Psoas muscle (tissue), 8 donors: Measurements from ENCODE around the gene PGC. TPM values are rescaled to one million over a fixed set of nuclear protein-coding genes. Genes with fewer than 3 reads are reported as not detected.

Source experiments
- ATAC-seq, 4 donors: fragments of 200-7000 bp; cut with Tn5 transposase; one replicate each; pipeline ENCODE4 v1.9.1; 2020; ENCODE audit warnings: moderate library complexity in 3 of 4, mild to moderate bottlenecking in 2 of 4
- DNase-seq, 2 donors: peaks; one replicate each; pipeline ENCODE4 v3.0.0-alpha.2; 2020
- H3K27ac ChIP-seq: fragments of 200-600 bp; one replicate; pipeline ENCODE4 v1.8.0; 2022
- H3K27me3 ChIP-seq, 3 donors: fragments of 200-600 bp in 1 of 3; one replicate each; pipeline versions ENCODE4 v1.6.1 to v1.8.0; 2013 to 2022; ENCODE audit warnings: low read length in 2 of 3, mild to moderate bottlenecking in 2 of 3, moderate library complexity in 1 of 3; ENCODE audit not compliant: insufficient read depth in 3 of 3
- H3K36me3 ChIP-seq, 2 donors: fragments of 200-600 bp in 1 of 2; one replicate each; pipeline versions ENCODE4 v1.6.1 to v1.8.0; 2013 to 2022; ENCODE audit warnings: low read depth in 1 of 2, mild to moderate bottlenecking in 1 of 2, moderate library complexity in 1 of 2; ENCODE audit not compliant: insufficient read depth in 1 of 2
- H3K4me1 ChIP-seq: fragments of 200-600 bp; one replicate; pipeline ENCODE4 v1.8.0; 2022
- H3K4me3 ChIP-seq: fragments of 200-600 bp; one replicate; pipeline ENCODE4 v1.8.0; 2022; ENCODE audit warnings: mild to moderate bottlenecking
- H3K9me3 ChIP-seq: fragments of 200-600 bp; one replicate; pipeline ENCODE4 v1.8.0; 2022
- CTCF ChIP-seq: fragments of 200-600 bp; IDR thresholded peaks from one replicate; pipeline ENCODE4 v1.8.0; 2022; ENCODE audit warnings: antibody characterized with exemption
- WGBS, 3 donors: extraction: QIAGEN DNeasy Blood & Tissue Kit; methylation state at CpG; one replicate each; pipeline versions ENCODE4 v1.1.6 to v1.1.7; 2013; 5-methylcytosine and 5-hydroxymethylcytosine counted together
- intact Hi-C, 2 donors: fragments of 100-400 bp; cut with DNase I; formaldehyde crosslinking; loops; one replicate each; pipeline versions ENCODE4 v1.11.0 to v1.14.2; 2022
- polyA plus RNA-seq, 3 donors: library from polyadenylated mRNA; stranded (reverse); fragments of 200-250 nt; gene quantifications; one replicate each; pipeline ENCODE4 v1.2.3, GENCODE V29; 2013
- total RNA-seq, 4 donors: library from RNA; stranded (reverse); fragmentation: NEBNext Ultra II Directional in 2 of 4; extraction: Animal tissue kit (Norgen Biotek cat#: 25700) in 2 of 4; gene quantifications; one replicate each; pipeline versions ENCODE4 v1.2.1 to v1.2.4, GENCODE V29; 2021 to 2023
- donor health status: healthy with polysubstance abuse.
- donor health status: DM: no; HTN: no; CAD: no; lungs with moderate emphysema.
- donor health status: Bipolar disorder and iron deficiency.
- donor health status: healthy.
- donor health status: DM: yes; HTN: yes; CAD: no.
- donor health status: DM: no; HTN: no; CAD: no.
- donor health status: DM: no; HTN: no; CAD: no.
- donor health status: DM: yes; HTN: yes; CAD: no.

Gene PGC
- total and polyA plus RNA-seq, 7 donors, result 0.48 to 1.0 TPM; not detected in 5

DNA sequence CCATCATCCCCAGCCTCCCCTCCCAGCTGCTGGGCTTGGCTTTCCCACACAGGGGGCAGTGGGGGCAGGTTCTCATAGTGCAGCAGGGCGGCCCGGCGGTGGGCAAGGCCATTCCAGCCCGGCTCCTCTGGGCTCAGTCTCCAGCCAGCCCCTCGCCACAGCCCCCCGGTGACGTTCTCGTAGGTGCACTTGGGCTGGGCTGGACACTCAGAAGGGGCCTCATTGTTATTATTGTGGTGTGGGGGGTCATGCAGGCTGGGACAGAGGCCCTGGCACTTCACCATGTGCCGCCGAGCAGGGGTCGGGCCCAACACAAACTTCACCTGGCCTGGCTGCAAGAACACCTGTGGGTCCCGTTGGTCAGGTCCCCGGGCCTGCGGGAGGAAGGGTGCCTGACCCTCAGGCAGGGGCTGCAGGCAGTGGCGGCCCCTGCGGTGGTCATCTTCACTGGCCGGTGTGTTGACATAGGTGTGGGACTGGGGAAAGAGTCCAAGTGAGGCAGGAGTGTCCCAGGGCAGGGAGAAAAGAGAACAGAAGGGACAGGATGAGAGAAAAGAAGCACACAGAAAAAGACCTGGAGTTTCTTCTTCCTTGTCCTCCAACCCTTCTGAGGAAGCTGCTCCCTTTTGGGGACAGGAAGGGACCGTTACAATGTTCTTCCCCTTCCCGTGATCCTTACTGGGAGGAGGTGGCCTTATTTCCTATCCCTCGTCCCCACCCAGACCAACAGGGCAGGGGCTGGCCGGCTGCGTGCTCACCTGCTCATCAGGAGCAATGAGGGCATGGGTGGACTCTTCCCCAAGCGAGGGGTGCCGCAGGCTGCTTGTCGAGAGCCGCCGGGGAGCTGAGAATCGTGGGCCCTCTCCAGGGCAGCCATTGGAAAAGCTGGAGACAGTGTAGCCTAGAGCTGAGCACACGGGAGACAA is 24.1 kb upstream of the PGC start:
- no peak for ATAC-seq
- intact Hi-C loops, result loop anchor here in 1 of 2 donors (10.0 kb wide), 1 partner anchor 67 kb away; no protein-coding TSS in a partner anchor
- H3K9me3 ChIP-seq, result no peaks in the 10 kb centered on the region
- 87 to 90% (median 89%) methylated on average over 29 of the region's 29 CpGs for WGBS, 3 donors
- H3K27me3 ChIP-seq, result no peaks in the 10 kb centered on the region
- TF ChIP-seq CTCF, result no peak
- no peak overlapping the region for H3K27ac ChIP-seq
- H3K4me1 ChIP-seq, result no peaks in the 10 kb centered on the region
- no peak overlapping the region for H3K4me3 ChIP-seq
- H3K36me3 ChIP-seq, result peaks cover 11 to 65% of the 10 kb centered on the region in 2 donors
- DNase-seq, result no peak

- H3K9me3 ChIP-seq, result no peaks in the 10 kb centered on the region
- H3K27me3 ChIP-seq, result no peaks in the 10 kb centered on the region
- 85 to 94% (median 87%) methylated on average over 26 to 30 of the region's 30 CpGs for WGBS, 3 donors
- no peak for DNase-seq
- TF ChIP-seq CTCF, result no peak
- no peak overlapping the region for H3K4me3 ChIP-seq
- intact Hi-C loops, result loop anchor here in 1 of 2 donors (10.0 kb wide), 1 partner anchor 66 kb away; no protein-coding TSS in a partner anchor
- H3K27ac ChIP-seq, result no peak overlapping the region
- no peaks in the 10 kb centered on the region for H3K4me1 ChIP-seq
- no peak for ATAC-seq
- H3K36me3 ChIP-seq, result peaks cover 11 to 60% of the 10 kb centered on the region in 2 donors
Observed at GRCh38 chr6:41770381-41771057, 23.3 kb upstream of the PGC start.

GRCh38 chr6:41769376-41769775 is 22.2 kb upstream of the PGC start:
- no peak for ATAC-seq
- no peak overlapping the region for H3K4me3 ChIP-seq
- no peak for DNase-seq
- H3K27me3 ChIP-seq, result no peaks in the 10 kb centered on the region
- H3K27ac ChIP-seq, result no peak overlapping the region
- intact Hi-C loops, result no loop called here
- TF ChIP-seq CTCF, result no peak
- peaks cover 5 to 48% of the 10 kb centered on the region in 2 donors for H3K36me3 ChIP-seq
- no peaks in the 10 kb centered on the region for H3K4me1 ChIP-seq
- 94 to 95% (median 95%) methylated on average over 8 of the region's 8 CpGs for WGBS, 3 donors
- no peaks in the 10 kb centered on the region for H3K9me3 ChIP-seq

GRCh38 chr6:41768545-41769308 is 21.5 kb upstream of the PGC start:
- TF ChIP-seq CTCF, result no peak
- no peak for DNase-seq
- no peak overlapping the region for H3K4me3 ChIP-seq
- H3K27ac ChIP-seq, result no peak overlapping the region
- intact Hi-C loops, result no loop called here
- H3K27me3 ChIP-seq, result no peaks in the 10 kb centered on the region
- no peaks in the 10 kb centered on the region for H3K9me3 ChIP-seq
- peaks cover 5 to 42% of the 10 kb centered on the region in 2 donors for H3K36me3 ChIP-seq
- no peaks in the 10 kb centered on the region for H3K4me1 ChIP-seq
- no peak for ATAC-seq
- WGBS, 3 donors, result 71 to 80% (median 78%) methylated on average over 10 of the region's 10 CpGs
